WTC11 (cell line): ENCODE measurements around the gene ARHGEF28. TPM values are rescaled to one million over a fixed set of nuclear protein-coding genes. Genes with fewer than 3 reads are reported as not detected.

Source experiments
- ATAC-seq: fragments of 200-7000 bp; cut with Tn5 transposase; 2 replicates; pipeline ENCODE4 v1.10.0; 2021; ENCODE audit warnings: mild to moderate bottlenecking, moderate library complexity
- CTCF ChIA-PET: fragments of 300-600 bp; sonication (Branson Sonifier 250); formaldehyde crosslinking; loops from one replicate; lab custom pipeline; 2021; ENCODE audit warnings: antibody characterized with exemption; lab: Charles Lee
- POLR2A ChIA-PET: fragments of 350-600 bp; sonication (Branson Sonifier 250); formaldehyde crosslinking; loops from one replicate; lab custom pipeline; 2021; ENCODE audit warnings: antibody characterized with exemption; lab: Charles Lee
- DNase-seq: peaks from one replicate; pipeline ENCODE4 v3.0.0; 2021; ENCODE audit warnings: low spot score
- H3K27ac Mint-ChIP-seq: 2 replicates; pipeline ENCODE4 v1.8.0; 2021; ENCODE audit warnings: mixed read lengths
- H3K27me3 Mint-ChIP-seq: 2 replicates; pipeline ENCODE4 v1.8.0; 2021; ENCODE audit warnings: low read depth, mild to moderate bottlenecking, moderate library complexity, mixed read lengths
- H3K36me3 Mint-ChIP-seq: 2 replicates; pipeline ENCODE4 v1.8.0; 2021; ENCODE audit warnings: mixed read lengths
- H3K4me1 Mint-ChIP-seq: 2 replicates; pipeline ENCODE4 v1.8.0; 2022; ENCODE audit warnings: mixed read lengths
- H3K4me3 Mint-ChIP-seq: 2 replicates; pipeline ENCODE4 v1.8.0; 2021; ENCODE audit warnings: mild to moderate bottlenecking, moderate library complexity, mixed read lengths
- H3K9me3 Mint-ChIP-seq: 2 replicates; pipeline ENCODE4 v1.8.0; 2021; ENCODE audit warnings: mixed read lengths
- ATF3 ChIP-seq: sonication (generic); formaldehyde crosslinking; conservative IDR thresholded peaks from 2 replicates; pipeline ENCODE4 v1.8.1; 2022; ENCODE audit warnings: mild to moderate bottlenecking, missing genetic modification reagents
- ETV6 ChIP-seq: sonication (generic); formaldehyde crosslinking; IDR thresholded peaks from 2 replicates; pipeline ENCODE4 v1.8.1; 2022; ENCODE audit warnings: mild to moderate bottlenecking, missing genetic modification reagents
- FOXP1 ChIP-seq: sonication (generic); formaldehyde crosslinking; IDR thresholded peaks from 2 replicates; pipeline ENCODE4 v1.8.0; 2022; ENCODE audit warnings: missing genetic modification reagents, mild to moderate bottlenecking, moderate library complexity, borderline replicate concordance
- GABPB1 ChIP-seq: sonication (generic); formaldehyde crosslinking; IDR thresholded peaks from 2 replicates; pipeline ENCODE4 v1.8.1; 2023; ENCODE audit warnings: mild to moderate bottlenecking, missing genetic modification reagents
- GRHL2 ChIP-seq: fragments of 250-450 bp; sonication (Bioruptor Pico); IDR thresholded peaks from 2 replicates; pipeline ENCODE4 v1.8.0; 2022; ENCODE audit warnings: mild to moderate bottlenecking, moderate library complexity; ENCODE audit not compliant: insufficient replicate concordance, severe bottlenecking
- NR3C1 ChIP-seq: sonication (generic); formaldehyde crosslinking; conservative IDR thresholded peaks from 2 replicates; pipeline ENCODE4 v1.8.1; 2023; ENCODE audit warnings: low read depth, mild to moderate bottlenecking, missing genetic modification reagents
- PRDM15 ChIP-seq: sonication (generic); formaldehyde crosslinking; IDR thresholded peaks from 2 replicates; pipeline ENCODE4 v1.8.0; 2022; ENCODE audit warnings: missing genetic modification reagents
- SP1 ChIP-seq: sonication (generic); formaldehyde crosslinking; conservative IDR thresholded peaks from 2 replicates; pipeline ENCODE4 v1.8.1; 2022; ENCODE audit warnings: missing genetic modification reagents
- TEAD1 ChIP-seq: sonication (generic); formaldehyde crosslinking; IDR thresholded peaks from 2 replicates; pipeline ENCODE4 v1.8.0; 2022; ENCODE audit warnings: mild to moderate bottlenecking, missing genetic modification reagents
- ZBTB21 ChIP-seq: sonication (generic); formaldehyde crosslinking; IDR thresholded peaks from 2 replicates; pipeline ENCODE4 v1.8.1; 2023; ENCODE audit warnings: mild to moderate bottlenecking, missing genetic modification reagents, borderline replicate concordance
- ZNF219 ChIP-seq: sonication (generic); formaldehyde crosslinking; IDR thresholded peaks from 2 replicates; pipeline ENCODE4 v1.8.0; 2023; ENCODE audit warnings: missing genetic modification reagents, mild to moderate bottlenecking, borderline replicate concordance
- ZNF425 ChIP-seq: fragments of 250-450 bp; sonication (Bioruptor Pico); conservative IDR thresholded peaks from 2 replicates; pipeline ENCODE4 v1.9.0; 2021; ENCODE audit warnings: mild to moderate bottlenecking
- ZNF532 ChIP-seq: fragments of 250-450 bp; sonication (Bioruptor Pico); IDR thresholded peaks from 2 replicates; pipeline ENCODE4 v1.9.0; 2021; ENCODE audit warnings: mild to moderate bottlenecking, borderline replicate concordance
- total RNA-seq: library from RNA; stranded (reverse); gene quantifications from 3 replicates; pipeline ENCODE4 v1.2.3, GENCODE V29; 2021
- TF ChIP-seq, protein P1 (sequence below): fragments of 250-450 bp; sonication (Bioruptor Pico); IDR thresholded peaks from 2 replicates; pipeline ENCODE4 v1.8.0; 2021; ENCODE audit warnings: mild to moderate bottlenecking
- TF ChIP-seq, protein P2 (sequence below): sonication (generic); formaldehyde crosslinking; IDR thresholded peaks from 2 replicates; pipeline ENCODE4 v1.8.1; 2023; ENCODE audit warnings: mild to moderate bottlenecking, missing genetic modification reagents, borderline replicate concordance
- TF ChIP-seq, protein P3 (sequence below): sonication (generic); formaldehyde crosslinking; IDR thresholded peaks from 2 replicates; pipeline ENCODE4 v1.8.1; 2023; ENCODE audit warnings: mild to moderate bottlenecking, moderate library complexity, missing genetic modification reagents

ARHGEF28 gene
- total RNA-seq, 1 experiment from 2014 or later: 0.96 TPM

DNA sequence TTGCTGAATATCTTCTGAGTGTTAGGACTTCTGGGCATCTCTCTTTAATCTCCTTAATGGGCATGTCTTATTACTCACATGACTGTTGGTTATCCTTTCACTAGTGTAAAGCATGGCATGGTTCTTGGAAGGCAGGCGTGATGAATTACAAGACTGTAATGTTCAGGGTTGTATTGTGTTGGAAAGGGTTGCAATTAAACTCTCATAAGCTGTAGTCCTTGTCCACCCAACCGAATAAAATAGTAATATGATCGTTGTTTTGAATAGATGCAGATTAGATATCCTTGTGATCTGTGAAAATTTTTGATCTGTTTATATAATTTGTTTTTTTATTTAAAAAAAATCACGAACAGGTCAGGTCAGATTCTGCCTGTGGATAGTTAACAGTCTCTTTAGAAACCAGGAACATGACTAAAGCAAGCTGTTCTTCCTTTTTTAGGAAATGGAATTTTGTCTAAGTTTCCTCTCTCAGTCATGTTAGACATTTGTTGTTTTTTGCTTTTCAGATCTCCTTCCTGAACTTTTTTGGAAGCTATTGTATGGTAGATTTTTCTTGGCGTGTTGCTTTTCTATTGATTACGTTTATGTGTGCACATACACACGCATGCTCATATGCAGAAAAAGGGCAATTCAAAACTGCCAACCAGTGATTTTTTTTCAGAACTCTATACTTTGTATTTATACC is 121.8 kb downstream of the ARHGEF28 start:
- no peak for DNase-seq
- ATAC-seq: no peak
- TF ChIP-seq ZBTB21 (CRISPR knock-in tag) (no peak), SP1 (no peak), ATF3 (CRISPR knock-in tag) (no peak), ZNF219 (no peak), GABPB1 (CRISPR knock-in tag) (no peak), ZNF532 (CRISPR knock-in tag) (no peak), ETV6 (CRISPR knock-in tag) (no peak), PRDM15 (CRISPR knock-in tag) (no peak), TEAD1 (CRISPR knock-in tag) (no peak), NR3C1 (CRISPR knock-in tag) (no peak), FOXP1 (no peak), GRHL2 (CRISPR knock-in tag) (no peak), ZNF425 (no peak)
- TF ChIP-seq, protein P1, sequence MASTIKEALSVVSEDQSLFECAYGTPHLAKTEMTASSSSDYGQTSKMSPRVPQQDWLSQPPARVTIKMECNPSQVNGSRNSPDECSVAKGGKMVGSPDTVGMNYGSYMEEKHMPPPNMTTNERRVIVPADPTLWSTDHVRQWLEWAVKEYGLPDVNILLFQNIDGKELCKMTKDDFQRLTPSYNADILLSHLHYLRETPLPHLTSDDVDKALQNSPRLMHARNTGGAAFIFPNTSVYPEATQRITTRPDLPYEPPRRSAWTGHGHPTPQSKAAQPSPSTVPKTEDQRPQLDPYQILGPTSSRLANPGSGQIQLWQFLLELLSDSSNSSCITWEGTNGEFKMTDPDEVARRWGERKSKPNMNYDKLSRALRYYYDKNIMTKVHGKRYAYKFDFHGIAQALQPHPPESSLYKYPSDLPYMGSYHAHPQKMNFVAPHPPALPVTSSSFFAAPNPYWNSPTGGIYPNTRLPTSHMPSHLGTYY: no peak
- TF ChIP-seq, protein P2, sequence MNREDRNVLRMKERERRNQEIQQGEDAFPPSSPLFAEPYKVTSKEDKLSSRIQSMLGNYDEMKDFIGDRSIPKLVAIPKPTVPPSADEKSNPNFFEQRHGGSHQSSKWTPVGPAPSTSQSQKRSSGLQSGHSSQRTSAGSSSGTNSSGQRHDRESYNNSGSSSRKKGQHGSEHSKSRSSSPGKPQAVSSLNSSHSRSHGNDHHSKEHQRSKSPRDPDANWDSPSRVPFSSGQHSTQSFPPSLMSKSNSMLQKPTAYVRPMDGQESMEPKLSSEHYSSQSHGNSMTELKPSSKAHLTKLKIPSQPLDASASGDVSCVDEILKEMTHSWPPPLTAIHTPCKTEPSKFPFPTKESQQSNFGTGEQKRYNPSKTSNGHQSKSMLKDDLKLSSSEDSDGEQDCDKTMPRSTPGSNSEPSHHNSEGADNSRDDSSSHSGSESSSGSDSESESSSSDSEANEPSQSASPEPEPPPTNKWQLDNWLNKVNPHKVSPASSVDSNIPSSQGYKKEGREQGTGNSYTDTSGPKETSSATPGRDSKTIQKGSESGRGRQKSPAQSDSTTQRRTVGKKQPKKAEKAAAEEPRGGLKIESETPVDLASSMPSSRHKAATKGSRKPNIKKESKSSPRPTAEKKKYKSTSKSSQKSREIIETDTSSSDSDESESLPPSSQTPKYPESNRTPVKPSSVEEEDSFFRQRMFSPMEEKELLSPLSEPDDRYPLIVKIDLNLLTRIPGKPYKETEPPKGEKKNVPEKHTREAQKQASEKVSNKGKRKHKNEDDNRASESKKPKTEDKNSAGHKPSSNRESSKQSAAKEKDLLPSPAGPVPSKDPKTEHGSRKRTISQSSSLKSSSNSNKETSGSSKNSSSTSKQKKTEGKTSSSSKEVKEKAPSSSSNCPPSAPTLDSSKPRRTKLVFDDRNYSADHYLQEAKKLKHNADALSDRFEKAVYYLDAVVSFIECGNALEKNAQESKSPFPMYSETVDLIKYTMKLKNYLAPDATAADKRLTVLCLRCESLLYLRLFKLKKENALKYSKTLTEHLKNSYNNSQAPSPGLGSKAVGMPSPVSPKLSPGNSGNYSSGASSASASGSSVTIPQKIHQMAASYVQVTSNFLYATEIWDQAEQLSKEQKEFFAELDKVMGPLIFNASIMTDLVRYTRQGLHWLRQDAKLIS (CRISPR knock-in tag): no peak
- TF ChIP-seq, protein P3, sequence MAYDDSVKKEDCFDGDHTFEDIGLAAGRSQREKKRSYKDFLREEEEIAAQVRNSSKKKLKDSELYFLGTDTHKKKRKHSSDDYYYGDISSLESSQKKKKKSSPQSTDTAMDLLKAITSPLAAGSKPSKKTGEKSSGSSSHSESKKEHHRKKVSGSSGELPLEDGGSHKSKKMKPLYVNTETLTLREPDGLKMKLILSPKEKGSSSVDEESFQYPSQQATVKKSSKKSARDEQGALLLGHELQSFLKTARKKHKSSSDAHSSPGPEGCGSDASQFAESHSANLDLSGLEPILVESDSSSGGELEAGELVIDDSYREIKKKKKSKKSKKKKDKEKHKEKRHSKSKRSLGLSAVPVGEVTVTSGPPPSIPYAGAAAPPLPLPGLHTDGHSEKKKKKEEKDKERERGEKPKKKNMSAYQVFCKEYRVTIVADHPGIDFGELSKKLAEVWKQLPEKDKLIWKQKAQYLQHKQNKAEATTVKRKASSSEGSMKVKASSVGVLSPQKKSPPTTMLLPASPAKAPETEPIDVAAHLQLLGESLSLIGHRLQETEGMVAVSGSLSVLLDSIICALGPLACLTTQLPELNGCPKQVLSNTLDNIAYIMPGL (CRISPR knock-in tag): no peak
- TF ChIP-seq, all 79 proteins: peak for 0
- H3K27me3 Mint-ChIP-seq: no peaks in the 10 kb centered on the region
- ChIA-PET POLR2A (no interaction called here), CTCF (interaction anchor here (1.8 kb wide), 1 partner anchor 157 kb away, joined by 6 read pairs; no protein-coding TSS in a partner anchor)
- H3K4me1 Mint-ChIP-seq: peaks cover 19% of the 10 kb centered on the region
- no peak overlapping the region for H3K27ac Mint-ChIP-seq
- H3K36me3 Mint-ChIP-seq: no peaks in the 10 kb centered on the region
- no peaks in the 10 kb centered on the region for H3K9me3 Mint-ChIP-seq
- no peak overlapping the region for H3K4me3 Mint-ChIP-seq
